DOHH2 (cell line): ENCODE data around the gene UMODL1.

Source experiments
- EZH2phosphoT487 ChIP-seq: fragments of 200-600 bp; sonication (generic); IDR thresholded peaks from 2 replicates; pipeline ENCODE4 v1.6.1; 2017; ENCODE audit warnings: borderline replicate concordance, mild to moderate bottlenecking, antibody characterized with exemption, low read length, moderate library complexity, mixed read lengths
- TF ChIP-seq, protein P1 (sequence below): fragments of 200-600 bp; sonication (generic); IDR thresholded peaks from one replicate; pipeline ENCODE4 v1.5.1; 2014; ENCODE audit warnings: antibody characterized with exemption, mild to moderate bottlenecking, low read depth, low read length; ENCODE audit not compliant: poor library complexity, severe bottlenecking

GRCh38 chr21:42061986-42062235, 9.2 kb upstream of the UMODL1 start:
- TF ChIP-seq, protein P1, sequence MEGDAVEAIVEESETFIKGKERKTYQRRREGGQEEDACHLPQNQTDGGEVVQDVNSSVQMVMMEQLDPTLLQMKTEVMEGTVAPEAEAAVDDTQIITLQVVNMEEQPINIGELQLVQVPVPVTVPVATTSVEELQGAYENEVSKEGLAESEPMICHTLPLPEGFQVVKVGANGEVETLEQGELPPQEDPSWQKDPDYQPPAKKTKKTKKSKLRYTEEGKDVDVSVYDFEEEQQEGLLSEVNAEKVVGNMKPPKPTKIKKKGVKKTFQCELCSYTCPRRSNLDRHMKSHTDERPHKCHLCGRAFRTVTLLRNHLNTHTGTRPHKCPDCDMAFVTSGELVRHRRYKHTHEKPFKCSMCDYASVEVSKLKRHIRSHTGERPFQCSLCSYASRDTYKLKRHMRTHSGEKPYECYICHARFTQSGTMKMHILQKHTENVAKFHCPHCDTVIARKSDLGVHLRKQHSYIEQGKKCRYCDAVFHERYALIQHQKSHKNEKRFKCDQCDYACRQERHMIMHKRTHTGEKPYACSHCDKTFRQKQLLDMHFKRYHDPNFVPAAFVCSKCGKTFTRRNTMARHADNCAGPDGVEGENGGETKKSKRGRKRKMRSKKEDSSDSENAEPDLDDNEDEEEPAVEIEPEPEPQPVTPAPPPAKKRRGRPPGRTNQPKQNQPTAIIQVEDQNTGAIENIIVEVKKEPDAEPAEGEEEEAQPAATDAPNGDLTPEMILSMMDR = peak; percentile 3
- TF ChIP-seq EZH2phosphoT487 = no peak
